HepG2 (cell line): ENCODE measurements around the gene SCAPER. TPM values are rescaled to one million over a fixed set of nuclear protein-coding genes. Genes with fewer than 3 reads are reported as not detected.

Experiments
- ATAC-seq: fragments of 200-7000 bp; cut with Tn5 transposase; 3 replicates; pipeline ENCODE4 v1.9.1; 2020; ENCODE audit warnings: mild to moderate bottlenecking, moderate library complexity
- BruUV-seq: library from RNA; stranded (reverse); fragments of 400-500 nt; replicated peaks from 2 replicates; lab custom pipeline; 2021; lab: Mats Ljungman, UMichigan
- CTCF ChIA-PET: fragments of 300-600 bp; formaldehyde crosslinking; extraction: SDS; loops from one replicate; lab custom pipeline; 2021; ENCODE audit warnings: low total read pairs, inconsistent platforms, low intra/inter-chr PET ratio; lab: Yijun Ruan, JAX
- POLR2A ChIA-PET: fragments of 350-600 bp; sonication (Branson Sonifier 250); formaldehyde crosslinking; loops from one replicate; lab custom pipeline; 2020; ENCODE audit warnings: antibody characterized with exemption, inconsistent platforms; lab: Yijun Ruan, JAX
- DNase-seq: peaks from one replicate; pipeline ENCODE4 v3.0.0-alpha.2; 2015; ENCODE audit warnings: low spot score
- FAIRE-seq: peaks from 3 replicates; lab custom pipeline; 2011; peaks lifted over from hg19 to GRCh38; lab: Jason Lieb, UNC
- H2AFZ ChIP-seq: one replicate; pipeline ENCODE4 v1.6.1; 2011; ENCODE audit warnings: low read length, inconsistent platforms
- H3K27ac ChIP-seq: fragments of 300-600 bp; 3 replicates; pipeline ENCODE4 v1.8.0; 2011; ENCODE audit warnings: mixed run types, mild to moderate bottlenecking, mixed read lengths, low read length, inconsistent platforms; ENCODE audit not compliant: insufficient read depth; ENCODE audit errors: extremely low read length
- H3K27me3 ChIP-seq, 2 experiments: fragments of 200-600 bp in 1 of 2; 2 replicates in 1 of 2; 3 replicates in 1 of 2; pipeline versions ENCODE4 v1.6.0 to v1.8.0; 2011; ENCODE audit warnings: low read length in 2 of 2, mild to moderate bottlenecking in 2 of 2, moderate library complexity in 2 of 2, inconsistent platforms in 1 of 2; ENCODE audit not compliant: insufficient read depth in 2 of 2, control insufficient read depth in 1 of 2
- H3K36me3 ChIP-seq, 2 experiments: fragments of 200-600 bp in 1 of 2; replicated peaks in 1 of 2; 2 replicates in 1 of 2; 3 replicates in 1 of 2; pipeline versions ENCODE4 v1.5.1 to v1.8.0; 2011; ENCODE audit warnings: low read length in 2 of 2, inconsistent platforms in 1 of 2; ENCODE audit not compliant: insufficient read depth in 2 of 2, control insufficient read depth in 1 of 2
- H3K4me1 ChIP-seq: 2 replicates; pipeline ENCODE4 v1.5.1; 2012; ENCODE audit warnings: low read length, inconsistent platforms; ENCODE audit not compliant: insufficient read depth
- H3K4me2 ChIP-seq: 2 replicates; pipeline ENCODE4 v1.6.0; 2011; ENCODE audit warnings: low read depth, low read length, inconsistent platforms
- H3K4me3 ChIP-seq, 3 experiments: fragments of 200-600 bp in 1 of 3; sonication (generic), shearing (Covaris generic) in 1 of 3; replicated peaks in 1 of 3; 2 replicates each; pipeline ENCODE4 v1.5.1; 2011 to 2016; ENCODE audit warnings: low read length in 3 of 3, inconsistent platforms in 2 of 3, low read depth in 2 of 3, mild to moderate bottlenecking in 2 of 3, control low read depth in 1 of 3, mixed read lengths in 1 of 3; ENCODE audit not compliant: insufficient read depth in 1 of 3
- H3K79me2 ChIP-seq: one replicate; pipeline ENCODE4 v1.6.1; 2011; ENCODE audit warnings: low read length, inconsistent platforms; ENCODE audit not compliant: insufficient read depth
- H3K9ac ChIP-seq: 2 replicates; pipeline ENCODE4 v1.6.0; 2011; ENCODE audit warnings: mild to moderate bottlenecking, low read depth, low read length, inconsistent platforms; ENCODE audit not compliant: insufficient read depth
- H3K9me3 ChIP-seq: 2 replicates; pipeline ENCODE4 v1.5.1; 2012; ENCODE audit warnings: mild to moderate bottlenecking, low read length
- H4K20me1 ChIP-seq: 2 replicates; pipeline ENCODE4 v1.6.0; 2011; ENCODE audit warnings: inconsistent platforms, mild to moderate bottlenecking, low read length, moderate library complexity; ENCODE audit not compliant: insufficient read depth
- AFF4 ChIP-seq: sonication (generic); formaldehyde crosslinking; IDR thresholded peaks from 2 replicates; pipeline ENCODE4 v1.4.0; 2020; ENCODE audit warnings: missing genetic modification reagents
- CHD2 ChIP-seq: IDR thresholded peaks from 2 replicates; pipeline ENCODE4 v1.6.1; 2011; ENCODE audit warnings: low read depth, low read length, improper control_type of control experiment
- GMEB2 ChIP-seq: IDR thresholded peaks from 2 replicates; pipeline ENCODE4 v1.6.1; 2016; ENCODE audit warnings: missing biosample characterization, missing genetic modification reagents, low read depth
- ZNF143 ChIP-seq: sonication (generic); formaldehyde crosslinking; IDR thresholded peaks from 2 replicates; pipeline ENCODE4 v1.4.0; 2020; ENCODE audit warnings: missing genetic modification reagents
- ZNF44 ChIP-seq: sonication (generic); formaldehyde crosslinking; IDR thresholded peaks from 2 replicates; pipeline ENCODE4 v1.5.1; 2020; ENCODE audit warnings: mild to moderate bottlenecking, missing genetic modification reagents
- in situ Hi-C: cut with HindIII; loops from 2 replicates; pipeline ENCODE4 v1.10.0; 2017; ENCODE audit warnings: low pct_unique_long_range_greater_than_20kb; ENCODE audit not compliant: extremely low pct_ligation_motif_present
- intact Hi-C: fragments of 100-400 bp; cut with micrococcal nuclease; formaldehyde crosslinking; loops from one replicate; pipeline ENCODE4 v1.10.0; 2022; ENCODE audit not compliant: unreplicated experiment
- polyA plus RNA-seq, 8 experiments: library from polyadenylated mRNA; depleted of rRNA in 3 of 8; stranded (reverse) in 7 of 8; unstranded in 1 of 8; fragments of >200 nt; fragmentation: Illumina TruSeq in 4 of 8; extraction: Trizol in 4 of 8; gene quantifications; 2 replicates each; pipeline versions ENCODE4 v1.2.1 to v1.2.3, GENCODE V29; 2011 to 2016; ENCODE audit warnings: low read depth in 4 of 8, missing spikeins in 1 of 8, mixed read lengths in 1 of 8; ENCODE audit not compliant: insufficient read depth in 1 of 8
- total RNA-seq, 5 experiments: library from RNA; depleted of rRNA; stranded (reverse); fragments of >200 nt; fragmentation: Illumina TruSeq; extraction: Trizol; gene quantifications; 2 replicates each; pipeline ENCODE4 v1.2.3, GENCODE V29; 2016; ENCODE audit warnings: low read depth in 1 of 5

The SCAPER gene
- total and polyA plus RNA-seq, 2 of the 13 experiments (the other 11 are each of a cell fraction or from before 2014, with no cell fraction given): 4.3 to 10.5 TPM

- no peak for ATAC-seq
- CTCF ChIA-PET: no interaction called here
- intact Hi-C loops: no loop called here
Measured at GRCh38 chr15:76391847-76392246, 513.3 kb downstream of the SCAPER start.

More at GRCh38 chr15:76391847-76392246, 513.3 kb downstream of the SCAPER start:
- Histone ChIP-seq H3K9ac (no peak overlapping the region), H3K4me1 (peaks cover 12% of the 10 kb centered on the region), H3K4me2 (no peak overlapping the region), H3K79me2 (no peaks in the 10 kb centered on the region), H3K27ac (no peak overlapping the region), H3K27me3 (no peaks in the 10 kb centered on the region), H3K4me3 (no peak overlapping the region), H4K20me1 (no peaks in the 10 kb centered on the region), H3K9me3 (no peaks in the 10 kb centered on the region), H2AFZ (no peak overlapping the region), H3K36me3 (peaks cover 0 to 1% of the 10 kb centered on the region in 2 experiments; a peak in 1 of 5 replicates)
- POLR2A ChIA-PET: no interaction called here
- FAIRE-seq (no peak), DNase-seq (no peak)
- TF ChIP-seq ZNF143 (CRISPR knock-in tag) (no peak), AFF4 (CRISPR knock-in tag) (no peak), ZNF44 (CRISPR knock-in tag) (no peak), CHD2 (no peak), GMEB2 (CRISPR knock-in tag) (no peak)
- in situ Hi-C loops: no loop called here
- no TSS peak for BruUV-seq
